Spinal cord (tissue), 10 donors: ENCODE data around the gene CFAP20DC. TPM values are rescaled to one million over a fixed set of nuclear protein-coding genes. Genes with fewer than 3 reads are reported as not detected.
A peak's percentile ranks its signal among the peaks of the same experiment; 100 is the strongest.
"Not testable (repeated sequence)": the region's sequence is repeated elsewhere in the genome, so short reads cannot be mapped to it uniquely, and the experiment has no call there.

ENCODE experiments used
- DNase-seq, 6 donors: peaks; one replicate each; pipeline versions ENCODE4 v3.0.0 to v3.0.0-alpha.2; 2013 to 2015; ENCODE audit warnings: low spot score in 6 of 6, low read depth in 4 of 6
- H3K27ac ChIP-seq: one replicate; pipeline ENCODE4 v1.5.1; 2013; ENCODE audit warnings: low read depth, low read length, control low read depth
- H3K27me3 ChIP-seq: one replicate; pipeline ENCODE4 v1.6.1; 2013; ENCODE audit warnings: low read length; ENCODE audit not compliant: control insufficient read depth, insufficient read depth
- H3K36me3 ChIP-seq: one replicate; pipeline ENCODE4 v1.6.1; 2013; ENCODE audit warnings: low read length; ENCODE audit not compliant: control insufficient read depth, insufficient read depth
- H3K4me1 ChIP-seq: one replicate; pipeline ENCODE4 v1.6.1; 2013; ENCODE audit warnings: low read length; ENCODE audit not compliant: control insufficient read depth, insufficient read depth
- H3K4me3 ChIP-seq: one replicate; pipeline ENCODE4 v1.5.1; 2013; ENCODE audit warnings: low read depth, low read length, control low read depth
- H3K9me3 ChIP-seq: one replicate; pipeline ENCODE4 v1.6.1; 2013; ENCODE audit warnings: low read length; ENCODE audit not compliant: control insufficient read depth, insufficient read depth
- WGBS: methylation state at CpG from one replicate; pipeline ENCODE4 v1.1.5; 2013; ENCODE audit warnings: missing lambda C conversion rate; ENCODE audit not compliant: insufficient coverage; 5-methylcytosine and 5-hydroxymethylcytosine counted together
- polyA plus RNA-seq, 2 donors: library from polyadenylated mRNA; unstranded; fragments of 120-200 nt; gene quantifications; one replicate each; pipeline ENCODE4 v1.2.1, GENCODE V29; 2013; ENCODE audit not compliant: insufficient read length in 2 of 2
- total RNA-seq, 2 donors: library from RNA; depleted of rRNA in 1 of 2; stranded (reverse); fragments of 120-200 nt in 1 of 2; fragments of >200 nt in 1 of 2; gene quantifications; one replicate each; pipeline versions ENCODE4 v1.2.3 to v1.2.4, GENCODE V29; 2013 to 2014
- donor health status: healthy.

Gene CFAP20DC
- total and polyA plus RNA-seq, 4 donors, result 1.6 to 2.8 (median 1.7) TPM

DNA sequence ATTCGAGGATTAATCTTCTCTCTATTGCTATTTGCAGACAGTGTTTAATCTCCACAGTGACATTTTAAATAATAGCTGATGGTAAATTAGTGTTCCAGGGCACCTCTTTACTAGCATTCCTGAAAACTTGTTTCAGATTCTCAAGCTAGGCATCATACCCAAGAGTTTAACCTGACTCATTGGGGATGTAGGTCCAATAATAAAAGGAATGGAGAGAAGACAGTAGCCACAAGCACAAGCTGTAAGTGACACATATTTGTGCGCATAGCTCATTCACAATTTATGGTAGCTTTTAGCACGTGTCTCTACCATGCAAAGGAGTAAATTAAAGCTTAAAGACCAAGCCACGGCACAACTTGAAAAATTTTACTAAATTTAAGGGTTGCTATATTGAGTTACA is 212.0 kb downstream of the CFAP20DC start:
- no peaks in the 10 kb centered on the region for H3K36me3 ChIP-seq
- 100% methylated on average over 2 of the region's 4 CpGs for WGBS
- no peaks in the 10 kb centered on the region for H3K4me1 ChIP-seq

DNA sequence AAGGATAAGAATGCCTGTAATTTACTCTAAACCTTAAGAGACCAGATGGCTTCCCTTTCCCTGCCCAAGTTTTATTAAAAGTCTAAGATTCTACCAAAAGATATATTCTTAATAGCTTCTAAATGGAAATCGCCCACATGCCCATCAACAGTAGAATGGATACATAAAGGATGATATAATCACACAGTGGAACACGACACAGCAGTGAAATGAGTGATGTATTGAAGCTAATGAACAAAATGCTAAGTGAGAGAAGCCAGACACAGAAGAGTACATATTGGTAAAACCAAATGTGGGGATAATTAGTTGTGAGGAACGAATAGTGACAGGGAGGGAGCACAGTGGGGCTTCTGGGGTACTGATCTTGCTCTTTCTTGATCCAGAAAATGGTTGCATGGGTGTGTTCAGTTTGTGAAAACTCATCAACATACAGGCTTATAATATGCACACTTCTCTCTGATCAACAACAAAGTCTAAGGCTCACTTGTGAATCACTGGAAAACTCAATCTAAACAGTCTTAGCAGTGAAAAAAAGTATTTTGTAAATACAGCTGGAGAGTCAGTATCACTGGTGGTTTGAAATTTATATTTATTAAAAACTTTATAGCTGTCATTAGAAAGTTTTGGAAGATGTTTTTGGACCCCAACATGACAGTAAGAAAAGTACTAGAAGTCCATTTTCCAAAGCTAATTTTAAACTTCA is 212.5 kb downstream of the CFAP20DC start:
- H3K4me1 ChIP-seq, result no peaks in the 10 kb centered on the region
- no peak overlapping the region for H3K4me3 ChIP-seq
- WGBS, result no CpG with 5 or more reads among the region's 3 CpGs

More for the DNA sequence above, 212.0 kb downstream of the CFAP20DC start:
- Histone ChIP-seq H3K9me3 (no peaks in the 10 kb centered on the region), H3K27me3 (no peaks in the 10 kb centered on the region), H3K27ac (no peak overlapping the region), H3K4me3 (no peak overlapping the region)
- no peak for DNase-seq

DNA sequence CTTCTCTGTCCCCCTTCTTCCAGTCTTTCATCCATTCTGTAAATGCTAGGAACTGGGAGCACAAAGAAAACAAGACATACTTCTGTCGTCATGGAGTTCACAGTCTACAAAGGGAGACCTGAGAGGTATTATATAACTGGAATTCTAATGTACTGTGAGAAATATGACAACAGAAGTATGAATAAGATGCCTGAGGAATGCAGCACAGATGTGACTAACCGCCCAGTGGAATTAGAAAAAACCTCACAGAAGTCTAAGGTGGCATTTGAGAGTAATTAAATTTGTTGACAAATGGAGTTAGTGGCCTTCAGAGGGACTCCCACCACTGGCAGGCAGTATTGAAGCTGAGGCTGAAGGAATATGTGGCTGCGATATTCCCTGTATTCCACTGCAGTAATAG is 214.7 kb downstream of the CFAP20DC start:
- Histone ChIP-seq H3K9me3 (no peaks in the 10 kb centered on the region), H3K27ac (no peak overlapping the region), H3K27me3 (no peaks in the 10 kb centered on the region), H3K36me3 (no peaks in the 10 kb centered on the region), H3K4me3 (no peak overlapping the region), H3K4me1 (no peaks in the 10 kb centered on the region)
- peak in 1 of 6 donors; percentile 68 for DNase-seq
- 68% methylated on average over 2 of the region's 3 CpGs for WGBS

More for the DNA sequence above, 212.5 kb downstream of the CFAP20DC start:
- no peaks in the 10 kb centered on the region for H3K36me3 ChIP-seq
- no peak overlapping the region for H3K27ac ChIP-seq
- no peaks in the 10 kb centered on the region for H3K27me3 ChIP-seq
- H3K9me3 ChIP-seq, result no peaks in the 10 kb centered on the region
- no peak for DNase-seq

DNA sequence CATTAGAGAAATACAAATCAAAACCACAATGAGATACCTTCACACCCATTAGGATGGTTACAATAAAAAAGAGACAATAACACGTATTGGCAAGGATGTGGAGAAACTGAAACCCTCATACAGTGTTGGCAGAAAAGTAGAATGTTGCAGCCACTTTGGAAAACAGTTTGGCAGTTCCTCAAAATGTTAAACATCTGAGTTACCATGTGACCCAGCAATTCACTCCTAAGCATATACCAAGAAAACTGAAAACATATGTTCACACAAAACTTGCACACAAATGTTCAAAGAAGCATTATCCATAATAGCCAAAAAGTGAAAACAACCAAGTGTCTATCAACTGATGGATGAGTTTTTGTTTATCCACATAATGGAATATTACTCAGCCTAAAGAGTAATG is 216.3 kb downstream of the CFAP20DC start:
- H3K36me3 ChIP-seq, result no peaks in the 10 kb centered on the region
- no peaks in the 10 kb centered on the region for H3K27me3 ChIP-seq
- DNase-seq, result peak in 1 of 6 donors; percentile 65
- no peaks in the 10 kb centered on the region for H3K4me1 ChIP-seq
- WGBS, result no CpG with 5 or more reads among the region's 1 CpG
- no peak overlapping the region for H3K4me3 ChIP-seq
- H3K9me3 ChIP-seq, result no peaks in the 10 kb centered on the region
- no peak overlapping the region for H3K27ac ChIP-seq

DNA sequence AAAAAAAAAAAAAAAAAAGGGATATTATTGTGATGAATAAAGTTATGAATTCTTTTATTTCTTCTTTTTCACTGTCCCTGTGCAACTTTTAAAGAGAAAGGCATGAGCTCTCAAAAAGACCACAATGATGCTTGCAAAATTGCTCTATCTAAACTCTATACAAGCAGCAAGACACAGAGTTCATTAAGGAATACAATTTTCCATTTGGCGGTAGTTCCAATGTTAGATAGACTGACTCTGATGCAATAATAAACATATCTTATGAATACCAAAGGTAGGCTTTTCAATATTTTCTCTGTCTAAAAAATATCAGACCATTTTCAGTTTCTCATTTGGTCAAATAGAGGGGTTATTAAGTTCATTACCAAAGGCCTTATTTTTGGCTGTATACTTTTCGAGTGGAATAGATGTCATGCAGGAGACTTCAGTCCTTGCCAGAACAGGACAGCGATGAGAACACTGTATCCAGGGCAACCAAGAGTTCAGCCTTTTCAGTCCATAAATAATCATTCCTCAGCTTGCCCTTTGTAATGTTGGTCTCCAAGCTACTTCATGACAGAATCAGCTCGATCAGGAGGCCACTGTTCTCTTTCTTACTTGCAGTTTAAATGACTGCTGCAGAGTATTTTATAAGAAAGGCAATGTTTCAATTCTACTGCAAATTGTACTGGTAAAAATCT is 220.4 kb downstream of the CFAP20DC start:
- Histone ChIP-seq H3K27ac (no peak overlapping the region), H3K4me1 (no peaks in the 10 kb centered on the region), H3K4me3 (no peak overlapping the region), H3K27me3 (no peaks in the 10 kb centered on the region), H3K36me3 (no peaks in the 10 kb centered on the region), H3K9me3 (no peaks in the 10 kb centered on the region)
- DNase-seq, result peak in 3 of 6 donors; percentile 13 to 70 (median 60)
- WGBS, result 80% methylated on average over 1 of the region's 4 CpGs

DNA sequence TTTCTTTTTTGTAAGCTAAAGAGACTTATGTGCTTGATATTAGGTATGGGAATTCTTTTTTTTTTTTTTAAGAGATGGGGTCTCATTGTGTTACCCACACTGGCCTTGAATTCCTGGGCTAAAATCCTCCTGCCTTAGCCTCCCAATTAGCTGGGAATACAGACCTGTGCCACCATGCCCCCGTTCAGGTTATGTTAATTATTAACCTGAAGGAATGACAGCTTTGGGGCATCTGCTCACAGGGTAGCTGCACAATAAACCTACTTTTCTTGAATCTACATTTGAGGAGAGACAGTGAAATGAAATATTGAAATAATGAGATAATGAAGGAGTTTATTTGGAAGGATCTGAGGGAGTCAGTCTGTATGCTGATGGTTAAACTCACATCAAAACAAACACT is 225.0 kb downstream of the CFAP20DC start:
- no peak overlapping the region for H3K4me3 ChIP-seq
- WGBS, result no CpG with 5 or more reads among the region's 1 CpG
- no peaks in the 10 kb centered on the region for H3K9me3 ChIP-seq
- no peaks in the 10 kb centered on the region for H3K4me1 ChIP-seq
- H3K27ac ChIP-seq, result no peak overlapping the region
- H3K27me3 ChIP-seq, result no peaks in the 10 kb centered on the region
- no peaks in the 10 kb centered on the region for H3K36me3 ChIP-seq
- no peak for DNase-seq

DNA sequence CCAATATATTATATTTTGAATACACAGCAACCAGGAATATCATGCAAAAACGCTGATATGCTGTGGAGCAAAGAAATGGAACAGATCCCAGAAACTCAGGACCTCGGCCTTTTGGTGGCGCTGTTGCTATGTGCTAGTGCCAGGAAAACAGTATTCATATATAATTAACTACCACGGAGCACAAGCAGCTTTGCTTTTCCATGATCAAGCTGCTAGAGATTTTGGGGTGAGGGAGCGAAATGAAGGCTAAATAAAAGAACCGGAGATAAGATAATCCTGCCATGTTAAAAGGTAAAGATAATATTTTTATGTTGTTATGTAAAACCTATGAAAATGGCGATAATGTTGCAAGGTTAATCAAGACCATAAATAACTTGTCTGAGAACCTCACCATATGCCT is 225.5 kb downstream of the CFAP20DC start:
- WGBS, result no CpG with 5 or more reads among the region's 7 CpGs
- Histone ChIP-seq H3K9me3 (no peaks in the 10 kb centered on the region), H3K4me1 (no peaks in the 10 kb centered on the region), H3K36me3 (no peaks in the 10 kb centered on the region), H3K27me3 (no peaks in the 10 kb centered on the region), H3K4me3 (no peak overlapping the region), H3K27ac (no peak overlapping the region)
- peak; percentile 50 to 96 (median 73) for DNase-seq

DNA sequence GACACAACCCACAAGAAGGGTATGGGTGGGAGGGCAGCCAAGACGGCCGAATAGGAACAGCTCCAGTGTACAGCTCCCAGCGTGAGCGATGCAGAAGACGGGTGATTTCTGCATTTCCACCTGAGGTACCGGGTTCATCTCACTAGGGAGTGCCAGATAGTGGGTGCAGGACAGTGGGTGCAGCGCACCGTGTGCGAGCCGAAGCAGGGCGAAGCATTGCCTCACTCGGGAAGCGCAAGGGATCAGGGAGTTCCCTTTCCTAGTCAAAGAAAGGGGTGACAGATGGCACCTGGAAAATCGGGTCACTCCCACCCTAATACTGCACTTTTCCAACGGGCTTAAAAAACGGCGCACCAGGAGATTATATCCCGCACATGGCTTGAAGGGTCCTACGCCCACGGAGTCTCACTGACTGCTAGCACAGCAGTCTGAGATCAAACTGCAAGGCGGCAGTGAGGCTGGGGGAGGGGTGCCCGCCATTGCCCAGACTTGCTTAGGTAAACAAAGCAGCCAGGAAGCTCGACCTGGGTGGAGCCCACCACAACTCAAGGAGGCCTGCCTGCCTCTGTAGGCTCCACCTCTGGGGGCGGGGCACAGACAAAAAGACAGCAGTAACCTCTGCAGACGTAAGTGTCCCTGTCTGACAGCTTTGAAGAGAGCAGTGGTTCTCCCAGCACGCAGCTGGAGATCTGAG is 243.1 kb downstream of the CFAP20DC start:
- H3K4me3 ChIP-seq, H3K36me3 ChIP-seq, H3K27me3 ChIP-seq, H3K9me3 ChIP-seq, DNase-seq, H3K27ac ChIP-seq, H3K4me1 ChIP-seq: not testable (repeated sequence)
- WGBS, result 77% methylated on average over 6 of the region's 26 CpGs

DNA sequence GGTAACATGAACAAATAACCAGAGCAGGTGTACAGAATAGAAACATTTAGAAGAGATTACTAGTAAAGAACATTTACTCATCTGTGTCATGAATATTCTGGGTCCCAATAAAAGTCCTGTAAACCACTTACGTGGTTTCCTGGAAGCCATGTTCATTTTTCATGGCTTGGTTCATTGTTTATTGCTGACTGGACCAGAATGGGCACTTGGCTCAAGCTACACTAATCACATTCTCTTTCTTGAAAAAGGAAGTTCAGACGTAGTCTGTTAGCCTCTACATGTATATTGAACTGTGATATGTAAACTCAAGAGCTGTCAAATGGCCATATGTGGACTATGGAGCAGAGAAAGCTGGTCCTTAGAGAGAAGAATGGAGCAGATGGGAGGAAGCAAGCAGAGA is 244.9 kb downstream of the CFAP20DC start:
- no peak overlapping the region for H3K4me3 ChIP-seq
- no peak for DNase-seq
- WGBS, result 83% methylated on average over 1 of the region's 2 CpGs
- no peaks in the 10 kb centered on the region for H3K4me1 ChIP-seq
- H3K9me3 ChIP-seq, result no peaks in the 10 kb centered on the region
- no peaks in the 10 kb centered on the region for H3K36me3 ChIP-seq
- no peaks in the 10 kb centered on the region for H3K27me3 ChIP-seq
- H3K27ac ChIP-seq, result no peak overlapping the region
